ENCODE results near the gene PAPPA.

DNA sequence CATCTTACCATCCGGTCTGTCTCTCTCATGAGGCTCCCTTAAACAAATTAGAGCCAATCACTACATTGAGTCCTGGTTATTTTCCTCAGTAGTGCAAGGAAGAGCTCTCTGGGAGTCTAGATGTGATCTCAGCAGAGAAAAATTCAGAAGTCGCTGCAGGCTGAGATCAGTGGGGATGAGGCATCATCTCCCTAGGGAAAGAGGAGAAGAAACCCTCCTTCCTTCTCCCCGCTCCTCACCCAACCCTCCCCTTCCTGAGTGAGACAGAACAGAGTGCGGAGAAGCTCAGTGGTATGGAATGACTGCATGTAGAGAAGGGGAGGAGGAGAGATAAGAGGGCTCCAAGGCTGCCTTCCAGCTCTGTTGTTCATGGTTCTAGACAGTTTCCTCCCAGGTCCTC, 80.5 kb downstream of the PAPPA start:
- TF ChIP-seq, protein P1, sequence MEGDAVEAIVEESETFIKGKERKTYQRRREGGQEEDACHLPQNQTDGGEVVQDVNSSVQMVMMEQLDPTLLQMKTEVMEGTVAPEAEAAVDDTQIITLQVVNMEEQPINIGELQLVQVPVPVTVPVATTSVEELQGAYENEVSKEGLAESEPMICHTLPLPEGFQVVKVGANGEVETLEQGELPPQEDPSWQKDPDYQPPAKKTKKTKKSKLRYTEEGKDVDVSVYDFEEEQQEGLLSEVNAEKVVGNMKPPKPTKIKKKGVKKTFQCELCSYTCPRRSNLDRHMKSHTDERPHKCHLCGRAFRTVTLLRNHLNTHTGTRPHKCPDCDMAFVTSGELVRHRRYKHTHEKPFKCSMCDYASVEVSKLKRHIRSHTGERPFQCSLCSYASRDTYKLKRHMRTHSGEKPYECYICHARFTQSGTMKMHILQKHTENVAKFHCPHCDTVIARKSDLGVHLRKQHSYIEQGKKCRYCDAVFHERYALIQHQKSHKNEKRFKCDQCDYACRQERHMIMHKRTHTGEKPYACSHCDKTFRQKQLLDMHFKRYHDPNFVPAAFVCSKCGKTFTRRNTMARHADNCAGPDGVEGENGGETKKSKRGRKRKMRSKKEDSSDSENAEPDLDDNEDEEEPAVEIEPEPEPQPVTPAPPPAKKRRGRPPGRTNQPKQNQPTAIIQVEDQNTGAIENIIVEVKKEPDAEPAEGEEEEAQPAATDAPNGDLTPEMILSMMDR (conservative IDR thresholded peaks at IDR 0.05; ENCODE audit: low read length), result no peak
- TF ChIP-seq EZH2phosphoT487 (IDR thresholded peaks at IDR 0.05; ENCODE audit: borderline replicate concordance, low read depth, low read length), result no peak
